PFSK-1 (cell line): ENCODE measurements around the gene LIFR.

Experiments
- POLR2AphosphoS5 ChIP-seq: IDR thresholded peaks from 2 replicates; pipeline ENCODE4 v1.6.1; 2012; ENCODE audit warnings: low read depth, mild to moderate bottlenecking, control low read depth, low read length, moderate library complexity
- REST ChIP-seq, 2 experiments: IDR thresholded peaks; 2 replicates each; pipeline versions ENCODE4 v1.6.1 to v1.8.0; 2011 to 2012; ENCODE audit warnings: low read depth in 2 of 2, low read length in 2 of 2, control low read depth in 1 of 2, inconsistent platforms in 1 of 2, mild to moderate bottlenecking in 1 of 2, moderate library complexity in 1 of 2; ENCODE audit not compliant: insufficient read depth in 1 of 2
- TAF1 ChIP-seq: IDR thresholded peaks from 2 replicates; pipeline ENCODE4 v1.6.1; 2012; ENCODE audit warnings: low read length, control low read depth, borderline replicate concordance; ENCODE audit not compliant: insufficient read depth

DNA sequence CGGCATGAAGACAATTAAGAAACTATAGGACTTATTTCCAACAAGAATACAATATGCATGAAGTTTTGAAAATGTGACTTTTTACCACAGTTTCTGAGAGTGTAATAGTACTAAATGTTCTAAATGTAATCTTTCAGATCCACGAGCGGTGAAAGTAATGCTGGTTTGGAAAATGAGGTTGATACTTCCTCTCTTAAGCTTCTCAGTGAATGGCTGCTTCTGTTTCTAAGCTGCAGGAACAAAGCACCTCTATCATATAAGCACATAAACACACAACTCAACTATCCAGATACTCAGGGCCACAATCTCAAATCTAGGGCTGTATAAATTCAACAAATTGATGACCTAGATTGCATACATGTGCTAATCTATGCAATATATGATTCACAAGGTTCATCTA lies 78.3 kb downstream of the LIFR start:
- TF ChIP-seq TAF1 (no peak), REST (IDR thresholded peaks at IDR 0.05; ENCODE audit: insufficient read depth in 1 of 2, low read depth in 2 of 2, low read length in 2 of 2) (no peak), POLR2AphosphoS5 (no peak)
